ENCODE data around the gene FAM170A. TPM values are rescaled to one million over a fixed set of nuclear protein-coding genes. Genes with fewer than 3 reads are reported as not detected.

FAM170A gene
- not detected in 5 replicates for total RNA-seq (2022; extraction: Qiagen RNA extraction)

GRCh38 chr5:119629339-119629738, at the start of gene FAM170A:
FAM170A (plus strand) TSS chr5:119629558; CDS start chr5:119629769, 211 bp downstream.

Other genes starting within 250 kb of the FAM170A start
- gene HSD17B4, start 177.1 kb upstream of the FAM170A start, total RNA-seq (2022; extraction: Qiagen RNA extraction): 53.7 to 68.5 TPM (median 55.9 TPM) in 5 replicates